SK-N-MC (cell line): ENCODE results near the gene FOSL1.
A peak's percentile ranks its signal among the peaks of the same experiment; 100 is the strongest.

Experiments used
- DNase-seq: peaks from one replicate; pipeline ENCODE4 v3.0.0-alpha.2; 2011; ENCODE audit warnings: low read depth, low spot score
- H3K27ac ChIP-seq: fragments of 200-600 bp; sonication (generic); 2 replicates; pipeline ENCODE4 v1.5.1; 2016; ENCODE audit warnings: mixed run types
- H3K36me3 ChIP-seq: fragments of 200-600 bp; sonication (generic); 2 replicates; pipeline ENCODE4 v1.6.1; 2017; ENCODE audit warnings: antibody characterized with exemption, low read length, mixed read lengths; ENCODE audit not compliant: insufficient read depth
- H3K4me3 ChIP-seq: fragments of 200-600 bp; sonication (generic); 2 replicates; pipeline ENCODE4 v1.5.1; 2016
- H3K9ac ChIP-seq: fragments of 200-600 bp; sonication (generic); 2 replicates; pipeline ENCODE4 v1.8.0; 2017; ENCODE audit warnings: mixed run types, mixed read lengths; ENCODE audit not compliant: insufficient read length
- H3K9me3 ChIP-seq: fragments of 200-600 bp; sonication (generic); 2 replicates; pipeline ENCODE4 v1.6.1; 2017; ENCODE audit warnings: low read depth, mild to moderate bottlenecking, antibody characterized with exemption, low read length, moderate library complexity, mixed read lengths
- EZH2 ChIP-seq: fragments of 200-600 bp; sonication (generic); IDR thresholded peaks from one replicate; pipeline ENCODE4 v1.6.1; 2017; ENCODE audit warnings: antibody characterized with exemption
- FOXP2 ChIP-seq: optimal IDR thresholded peaks from 2 replicates; pipeline ENCODE3; 2011; ENCODE audit warnings: mild to moderate bottlenecking, moderate library complexity; ENCODE audit not compliant: insufficient read depth; ENCODE audit errors: extremely low read length, control extremely low read depth
- POLR2AphosphoS5 ChIP-seq: IDR thresholded peaks from 2 replicates; pipeline ENCODE4 v1.6.1; 2012; ENCODE audit warnings: mild to moderate bottlenecking, low read depth, low read length, borderline replicate concordance

FOSL1 gene

DNA sequence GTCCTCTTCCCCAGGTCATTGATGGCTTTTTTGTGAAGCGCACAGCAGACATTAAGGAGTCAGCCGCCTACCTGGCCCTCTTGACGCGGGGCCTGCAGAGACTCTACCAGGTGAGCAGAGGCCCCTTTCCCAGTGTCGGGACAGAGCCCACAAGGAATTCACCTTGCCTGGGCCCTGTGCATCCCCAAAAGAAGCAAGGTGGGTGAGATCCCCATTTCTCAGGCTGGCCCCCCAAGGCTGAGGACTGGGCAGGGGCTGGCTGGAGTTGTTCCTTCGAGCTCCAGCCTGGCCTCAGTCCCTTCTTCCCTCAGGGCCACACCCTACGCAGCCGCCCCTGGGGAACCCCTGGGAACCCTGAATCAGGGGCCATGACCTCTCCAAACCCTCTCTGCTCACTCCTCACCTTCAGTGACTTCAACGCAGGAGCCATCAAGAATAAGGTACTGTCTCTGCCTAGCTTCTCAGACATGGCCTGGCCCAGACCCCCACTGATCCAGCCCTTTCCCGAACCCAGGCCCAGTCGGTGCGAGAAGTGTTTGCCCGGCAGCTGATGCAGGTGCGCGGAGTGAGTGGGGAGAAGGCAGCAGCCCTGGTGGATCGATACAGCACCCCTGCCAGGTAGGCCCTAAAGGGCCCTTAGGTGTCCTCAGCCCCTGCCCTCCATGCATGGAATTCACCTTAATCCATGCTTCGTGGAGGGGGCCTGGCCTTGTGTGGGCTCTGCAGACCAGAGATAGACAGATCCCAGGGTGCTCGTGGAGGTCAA, 35.3 kb downstream of the FOSL1 start:
- no peak overlapping the region for H3K9ac ChIP-seq
- TF ChIP-seq POLR2AphosphoS5 (no peak), EZH2 (no peak), FOXP2 (no peak)

DNA sequence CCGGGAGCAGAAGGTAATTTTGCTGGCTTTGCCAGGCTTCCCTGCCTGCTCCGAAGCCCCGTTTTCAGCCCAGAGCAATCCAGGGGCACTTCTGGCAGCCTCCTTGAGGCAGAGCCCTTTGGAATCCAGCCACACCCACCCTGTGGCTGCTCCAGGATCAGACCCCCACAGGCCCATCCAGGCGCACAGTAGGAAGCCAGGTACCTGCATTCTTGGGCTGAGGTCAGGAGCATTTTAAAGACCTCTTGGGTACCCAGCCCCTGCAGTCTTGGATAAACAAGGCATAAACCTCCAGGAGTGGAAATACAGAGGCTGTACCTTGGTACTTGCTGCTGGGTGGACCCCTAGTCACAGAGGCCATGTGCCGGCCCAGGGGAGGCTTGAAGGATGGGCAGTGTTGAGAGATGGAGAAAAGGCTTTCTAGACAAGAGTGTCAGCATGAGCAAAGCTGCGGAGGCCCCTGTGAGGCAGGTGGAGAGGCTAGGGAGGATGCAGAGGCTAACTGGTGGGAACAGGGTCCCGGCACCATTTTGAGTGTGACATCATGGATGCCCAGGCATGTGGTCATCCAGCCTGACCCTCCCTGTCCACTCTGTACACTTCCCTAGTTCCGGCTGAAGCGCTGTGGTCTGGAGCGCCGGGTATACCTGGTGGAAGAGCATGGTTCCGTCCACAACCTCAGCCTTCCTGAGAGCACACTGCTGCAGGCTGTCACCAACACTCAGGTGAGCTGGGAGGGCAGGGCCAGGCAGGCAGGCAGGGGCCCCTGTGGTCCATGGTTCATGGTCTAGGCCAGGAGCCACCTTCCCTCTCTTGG, 36.1 kb downstream of the FOSL1 start:
- Histone ChIP-seq H3K4me3 (no peak overlapping the region), H3K27ac (no peak overlapping the region), H3K36me3 (peaks cover 43% of the 10 kb centered on the region; the same call in 1 of the 2 replicates), H3K9me3 (no peaks in the 10 kb centered on the region), H3K9ac (no peak overlapping the region)
- no peak for TF ChIP-seq POLR2AphosphoS5
- DNase-seq = no peak

More for the DNA sequence above, 35.3 kb downstream of the FOSL1 start:
- no peak for DNase-seq
- Histone ChIP-seq H3K9me3 (no peaks in the 10 kb centered on the region), H3K4me3 (no peak overlapping the region), H3K27ac (no peak overlapping the region), H3K36me3 (peaks cover 43% of the 10 kb centered on the region; the same call in 1 of the 2 replicates)

DNA sequence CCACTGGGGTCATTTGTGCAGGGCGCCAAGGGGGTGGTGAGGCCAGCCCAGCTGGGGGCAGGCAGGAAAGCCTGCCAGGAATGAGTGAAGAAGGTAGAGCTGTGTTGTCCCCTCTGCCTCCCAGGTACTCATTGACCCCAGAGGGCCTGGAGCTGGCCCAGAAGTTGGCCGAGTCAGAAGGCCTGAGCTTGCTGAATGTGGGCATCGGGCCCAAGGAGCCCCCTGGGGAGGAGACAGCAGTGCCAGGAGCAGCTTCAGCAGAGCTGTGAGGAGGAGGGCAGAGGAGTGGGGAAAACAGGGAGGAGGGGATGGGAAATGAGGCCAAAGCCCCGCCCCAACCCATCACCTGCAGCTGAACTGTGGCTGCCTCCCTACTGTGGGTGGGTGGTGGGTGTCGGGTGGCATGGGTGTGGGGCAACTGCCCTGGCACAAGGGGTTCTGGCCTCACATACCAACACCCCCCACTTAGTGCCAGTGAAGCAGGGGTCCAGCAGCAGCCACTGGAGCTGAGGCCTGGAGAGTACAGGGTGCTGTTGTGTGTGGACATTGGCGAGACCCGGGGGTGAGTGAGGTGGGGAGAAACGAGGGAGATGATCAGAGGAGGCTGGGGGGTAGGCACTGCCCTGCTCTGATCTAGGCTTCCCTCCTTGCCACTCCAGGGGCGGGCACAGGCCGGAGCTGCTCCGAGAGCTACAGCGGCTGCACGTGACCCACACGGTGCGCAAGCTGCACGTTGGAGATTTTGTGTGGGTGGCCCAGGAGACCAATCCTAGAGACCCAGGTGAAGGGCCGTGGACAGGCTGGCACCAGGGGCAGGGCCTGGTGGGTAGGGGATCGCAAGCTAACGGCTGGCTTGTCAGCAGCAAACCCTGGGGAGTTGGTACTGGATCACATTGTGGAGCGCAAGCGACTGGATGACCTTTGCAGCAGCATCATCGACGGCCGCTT, 37.0 kb downstream of the FOSL1 start:
- H3K4me3 ChIP-seq = no peak overlapping the region
- no peaks in the 10 kb centered on the region for H3K9me3 ChIP-seq
- H3K36me3 ChIP-seq = peaks cover 43% of the 10 kb centered on the region; the same call in 1 of the 2 replicates
- H3K27ac ChIP-seq = no peak overlapping the region
- no peak for DNase-seq
- no peak overlapping the region for H3K9ac ChIP-seq
- TF ChIP-seq FOXP2 (no peak), EZH2 (no peak), POLR2AphosphoS5 (no peak)

DNA sequence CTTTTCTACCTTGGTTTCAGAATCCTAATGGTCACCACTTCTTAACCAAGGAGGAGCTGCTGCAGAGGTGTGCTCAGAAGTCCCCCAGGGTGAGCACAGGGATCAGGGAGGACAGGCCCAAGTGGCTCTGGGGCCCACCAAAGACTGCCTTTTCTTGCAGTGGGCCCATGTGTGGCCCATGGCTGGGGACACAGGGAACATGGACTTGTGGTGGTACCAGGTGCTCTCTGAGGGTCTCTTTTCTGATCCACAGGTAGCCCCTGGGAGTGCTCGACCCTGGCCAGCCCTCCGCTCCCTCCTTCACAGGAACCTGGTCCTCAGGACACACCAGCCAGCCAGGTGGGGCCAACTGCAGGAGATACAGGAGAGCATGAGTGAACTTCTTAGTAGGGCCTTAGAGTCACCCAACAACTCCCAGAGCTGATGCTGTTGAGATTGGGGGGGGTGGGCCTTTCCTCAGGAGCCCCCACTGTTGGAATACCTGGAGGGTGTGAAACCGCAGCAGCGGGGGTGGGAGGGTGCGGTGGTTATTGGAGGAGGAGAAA, 37.9 kb downstream of the FOSL1 start:
- TF ChIP-seq EZH2 (no peak), POLR2AphosphoS5 (no peak), FOXP2 (no peak)
- no peak for DNase-seq
- Histone ChIP-seq H3K9me3 (no peaks in the 10 kb centered on the region), H3K4me3 (no peak overlapping the region), H3K9ac (no peak overlapping the region), H3K36me3 (peaks cover 43% of the 10 kb centered on the region; the same call in 1 of the 2 replicates), H3K27ac (no peak overlapping the region)

DNA sequence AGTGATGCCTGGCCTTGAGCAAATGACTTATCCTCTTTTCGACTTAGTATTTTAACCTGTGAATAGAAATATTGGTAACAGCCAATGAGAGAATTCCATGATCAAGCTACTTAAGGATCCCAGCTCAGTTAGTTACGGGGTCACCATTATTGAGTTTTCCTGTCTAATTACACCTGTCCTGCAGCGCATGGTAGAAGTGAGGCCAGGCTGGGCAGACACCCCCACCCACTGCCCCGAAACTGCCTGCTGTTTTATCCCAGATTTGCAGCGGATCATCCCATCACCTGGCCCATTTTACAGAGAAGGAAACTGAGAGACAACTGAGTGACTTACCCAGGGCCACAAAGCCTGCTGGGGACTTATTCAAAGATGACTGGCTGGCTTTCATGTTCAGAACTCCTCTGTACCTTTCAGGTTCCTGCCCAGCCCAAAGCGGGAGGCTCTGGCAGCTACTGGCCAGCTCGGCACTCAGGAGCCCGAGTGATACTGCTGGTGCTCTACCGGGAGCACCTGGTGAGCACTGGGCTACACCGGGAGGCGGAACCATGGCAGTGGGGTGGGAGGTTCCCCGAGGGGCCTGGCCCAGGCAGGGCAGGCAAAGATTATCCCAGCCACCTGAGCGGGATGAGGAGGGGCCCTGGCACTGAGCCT, 38.5 kb downstream of the FOSL1 start:
- Histone ChIP-seq H3K27ac (0 out of 2 replicates have a peak overlapping the region, but pooled peaks have one; percentile 97), H3K9ac (peak overlapping the region; percentile 89), H3K4me3 (peak overlapping the region; percentile 87), H3K9me3 (no peaks in the 10 kb centered on the region), H3K36me3 (peaks cover 42% of the 10 kb centered on the region)
- TF ChIP-seq EZH2 (no peak), POLR2AphosphoS5 (no peak), FOXP2 (no peak)
- no peak for DNase-seq

DNA sequence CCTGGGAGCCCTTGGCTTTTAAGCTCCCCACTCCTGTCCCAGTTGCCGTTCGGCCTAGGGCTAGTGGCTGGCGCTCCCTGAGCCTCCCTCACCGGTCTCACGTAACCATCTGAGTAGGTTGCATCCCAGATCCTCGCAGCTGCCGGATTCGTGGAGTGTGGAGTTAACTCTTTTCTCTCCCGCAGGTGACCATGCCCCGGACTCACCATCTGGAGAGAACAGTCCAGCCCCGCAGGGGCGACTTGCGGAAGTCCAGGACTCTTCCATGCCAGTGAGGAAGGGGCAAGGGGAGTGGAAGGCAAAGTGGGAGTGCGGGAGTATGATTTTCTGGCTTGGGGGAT, 39.1 kb downstream of the FOSL1 start:
- H3K9ac ChIP-seq = peak overlapping the region; percentile 89
- H3K9me3 ChIP-seq = no peaks in the 10 kb centered on the region
- DNase-seq = no peak
- H3K36me3 ChIP-seq = peaks cover 47% of the 10 kb centered on the region
- no peak for TF ChIP-seq POLR2AphosphoS5
- TF ChIP-seq EZH2 = no peak
- TF ChIP-seq FOXP2 = no peak
- peak overlapping the region; percentile 87 for H3K4me3 ChIP-seq
- H3K27ac ChIP-seq = peak overlapping the region; percentile 97

DNA sequence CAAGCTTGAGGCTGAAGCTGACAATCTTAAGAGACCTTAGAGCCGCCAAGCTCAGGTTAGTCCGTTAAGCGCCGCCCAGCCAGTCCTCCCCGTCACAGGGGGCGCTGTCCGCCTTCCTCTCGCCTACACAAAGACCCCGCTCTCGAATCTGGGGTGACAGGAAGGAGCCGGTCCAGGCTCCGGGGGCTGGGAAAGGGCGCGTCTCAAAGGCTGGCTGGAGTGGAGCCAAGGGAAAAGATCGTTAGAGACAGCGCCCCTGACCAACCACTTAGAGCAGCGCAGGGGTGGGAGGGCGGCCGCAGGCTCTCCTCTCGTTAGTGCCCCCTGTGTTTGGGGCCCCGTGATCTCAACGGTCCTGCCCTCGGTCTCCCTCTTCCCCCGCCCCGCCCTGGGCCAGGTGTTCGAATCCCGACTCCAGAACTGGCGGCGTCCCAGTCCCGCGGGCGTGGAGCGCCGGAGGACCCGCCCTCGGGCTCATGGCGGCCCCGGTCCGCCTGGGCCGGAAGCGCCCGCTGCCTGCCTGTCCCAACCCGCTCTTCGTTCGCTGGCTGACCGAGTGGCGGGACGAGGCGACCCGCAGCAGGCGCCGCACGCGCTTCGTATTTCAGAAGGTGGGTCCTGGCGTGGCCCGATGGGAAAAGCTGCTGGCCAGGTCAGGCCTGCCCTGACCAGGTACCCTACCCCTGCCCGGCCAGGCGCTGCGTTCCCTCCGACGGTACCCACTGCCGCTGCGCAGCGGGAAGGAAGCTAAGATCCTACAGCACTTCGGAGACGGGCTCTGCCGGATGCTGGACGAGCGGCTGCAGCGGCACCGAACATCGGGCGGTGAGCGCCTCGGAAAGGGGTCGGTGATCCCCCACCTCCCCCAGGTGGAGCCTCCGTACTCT, 39.7 kb downstream of the FOSL1 start, which contains the start of gene MUS81:
Gene MUS81 (plus strand): TSS at position 156 of the 887 bp plus-strand sequence. CDS start 321 bp downstream, at position 477.
- peak within 1 kb of the TSS; percentile 97 for H3K27ac ChIP-seq
- peak; percentile 90 for DNase-seq
- no peak for TF ChIP-seq FOXP2
- peak; percentile 87 for TF ChIP-seq POLR2AphosphoS5
- H3K36me3 ChIP-seq = peaks cover 51% of the 10 kb centered on the region
- H3K9ac ChIP-seq = peak within 1 kb of the TSS; percentile 97
- no peaks in the 10 kb centered on the region for H3K9me3 ChIP-seq
- peak within 1 kb of the TSS; percentile 87 for H3K4me3 ChIP-seq
